CD4-positive, alpha-beta T cell (primary cell): ENCODE data around the gene DGCR6L. TPM values are rescaled to one million over a fixed set of nuclear protein-coding genes. Genes with fewer than 3 reads are reported as not detected.
"Not testable (repeated sequence)": the region's sequence is repeated elsewhere in the genome, so short reads cannot be mapped to it uniquely, and the experiment has no call there.

Experiments used
- ATAC-seq: fragments of 200-7000 bp; cut with Tn5 transposase; one replicate; pipeline ENCODE4 v1.10.0; 2022; ENCODE audit warnings: mild to moderate bottlenecking; ENCODE audit not compliant: poor library complexity
- CTCF ChIA-PET: fragments of 350-600 bp; sonication (Branson Sonifier 250); formaldehyde crosslinking; loops from one replicate; lab custom pipeline; 2021; ENCODE audit warnings: antibody characterized with exemption, inconsistent platforms; lab: Charles Lee
- POLR2A ChIA-PET: fragments of 350-600 bp; sonication (Branson Sonifier 250); formaldehyde crosslinking; loops from one replicate; lab custom pipeline; 2021; ENCODE audit warnings: antibody characterized with exemption, inconsistent platforms; lab: Charles Lee
- DNase-seq, 14 experiments: peaks; one replicate each; pipeline ENCODE4 v3.0.0-alpha.2; 2013 to 2020; ENCODE audit warnings: mixed read lengths in 2 of 14
- H3K27ac ChIP-seq, 2 donors: one replicate each; pipeline versions ENCODE4 v1.5.1 to v1.7.0; 2013; ENCODE audit warnings: low read length in 2 of 2, low read depth in 1 of 2, mild to moderate bottlenecking in 1 of 2
- H3K27me3 ChIP-seq, 2 experiments: 1 replicate in 1 of 2; 2 replicates in 1 of 2; pipeline versions ENCODE4 v1.6.1 to v1.7.0; 2013; ENCODE audit warnings: low read length in 2 of 2, control low read depth in 1 of 2, mild to moderate bottlenecking in 1 of 2, moderate library complexity in 1 of 2; ENCODE audit not compliant: insufficient read depth in 2 of 2, control insufficient read depth in 1 of 2
- H3K36me3 ChIP-seq: one replicate; pipeline ENCODE4 v1.6.1; 2013; ENCODE audit warnings: low read length, control low read depth; ENCODE audit not compliant: insufficient read depth
- H3K4me1 ChIP-seq: one replicate; pipeline ENCODE4 v1.6.1; 2013; ENCODE audit warnings: low read length, control low read depth; ENCODE audit not compliant: insufficient read depth
- H3K4me3 ChIP-seq: one replicate; pipeline ENCODE4 v1.5.1; 2013; ENCODE audit warnings: mild to moderate bottlenecking, low read length, moderate library complexity
- H3K9me3 ChIP-seq, 2 experiments: 1 replicate in 1 of 2; 2 replicates in 1 of 2; pipeline versions ENCODE4 v1.6.1 to v1.7.0; 2013; ENCODE audit warnings: low read length in 2 of 2, mild to moderate bottlenecking in 2 of 2, control low read depth in 1 of 2, moderate library complexity in 1 of 2; ENCODE audit not compliant: control insufficient read depth in 1 of 2, insufficient read depth in 1 of 2
- H3K27ac Mint-ChIP-seq: one replicate; pipeline ENCODE4 v1.8.0; 2020; ENCODE audit warnings: mixed read lengths
- H3K27me3 Mint-ChIP-seq: one replicate; pipeline ENCODE4 v1.8.0; 2021; ENCODE audit warnings: mixed read lengths
- H3K36me3 Mint-ChIP-seq: one replicate; pipeline ENCODE4 v1.8.0; 2021; ENCODE audit warnings: low read depth, mixed read lengths
- H3K4me1 Mint-ChIP-seq: one replicate; pipeline ENCODE4 v1.8.0; 2021; ENCODE audit warnings: low read depth, mixed read lengths
- H3K4me3 Mint-ChIP-seq: one replicate; pipeline ENCODE4 v1.8.0; 2020; ENCODE audit warnings: mild to moderate bottlenecking, mixed read lengths
- H3K9me3 Mint-ChIP-seq: one replicate; pipeline ENCODE4 v1.8.0; 2020; ENCODE audit warnings: mixed read lengths
- CTCF ChIP-seq: fragments of 200-600 bp; IDR thresholded peaks from one replicate; pipeline ENCODE4 v1.8.0; 2022; ENCODE audit warnings: antibody characterized with exemption, mild to moderate bottlenecking
- intact Hi-C, 2 experiments: fragments of 100-400 bp; cut with DNase I in 1 of 2; cut with micrococcal nuclease in 1 of 2; formaldehyde crosslinking; loops; one replicate each; pipeline versions ENCODE4 v1.15.1 to v1.9.0; 2023 to 2025; cut with DNase I, micrococcal nuclease
- total RNA-seq, 174 experiments: library from RNA in 2 of 174; stranded (reverse) in 2 of 174; gene quantifications; one replicate each; pipeline ENCODE4 v1.2.3 and lab custom pipeline; 2021 to 2026

The DGCR6L gene
- total RNA-seq, 2 experiments from 2014 or later: 29.1 to 31.2 TPM

- H3K9me3 Mint-ChIP-seq, H3K27me3 ChIP-seq, H3K27ac Mint-ChIP-seq, H3K27ac ChIP-seq, CTCF ChIA-PET, H3K9me3 ChIP-seq, H3K4me3 Mint-ChIP-seq, H3K4me1 ChIP-seq, H3K36me3 ChIP-seq, H3K36me3 Mint-ChIP-seq, H3K27me3 Mint-ChIP-seq, ATAC-seq, H3K4me3 ChIP-seq, intact Hi-C loops, H3K4me1 Mint-ChIP-seq, POLR2A ChIA-PET: not testable (repeated sequence)
- peak in 1 of 14 experiments; percentile 8 for DNase-seq
Observed at GRCh38 chr22:20355939-20356636, 36.2 kb upstream of the DGCR6L start.

- Mint-ChIP-seq H3K27me3 (no peaks in the 10 kb centered on the region), H3K4me3 (no peak overlapping the region), H3K4me1 (no peaks in the 10 kb centered on the region), H3K27ac (no peak overlapping the region), H3K9me3 (no peaks in the 10 kb centered on the region), H3K36me3 (no peaks in the 10 kb centered on the region)
- H3K4me3 ChIP-seq: no peak overlapping the region
- no peak for TF ChIP-seq CTCF
- ATAC-seq (no peak), DNase-seq (peak in 1 of 14 experiments; percentile 13)
- no peaks in the 10 kb centered on the region for H3K27me3 ChIP-seq
- no peaks in the 10 kb centered on the region for H3K9me3 ChIP-seq
- POLR2A ChIA-PET: no interaction called here
- H3K27ac ChIP-seq: no peak overlapping the region
- H3K4me1 ChIP-seq: no peaks in the 10 kb centered on the region
- CTCF ChIA-PET: no interaction called here
- no peaks in the 10 kb centered on the region for H3K36me3 ChIP-seq
- intact Hi-C loops: no loop called here
Observed at GRCh38 chr22:20354238-20354975, 34.5 kb upstream of the DGCR6L start.

GRCh38 chr22:20352536-20352935, 32.7 kb upstream of the DGCR6L start:
- H3K9me3 ChIP-seq, H3K27ac ChIP-seq, H3K27me3 ChIP-seq, POLR2A ChIA-PET, H3K4me3 Mint-ChIP-seq, H3K36me3 Mint-ChIP-seq, H3K4me3 ChIP-seq, H3K27me3 Mint-ChIP-seq, CTCF ChIA-PET, H3K4me1 ChIP-seq, intact Hi-C loops, H3K9me3 Mint-ChIP-seq, H3K4me1 Mint-ChIP-seq, H3K36me3 ChIP-seq, H3K27ac Mint-ChIP-seq, ATAC-seq: not testable (repeated sequence)
- DNase-seq: peak in 1 of 14 experiments; percentile 1

GRCh38 chr22:20346553-20346952, 26.7 kb upstream of the DGCR6L start:
- not testable (repeated sequence) for H3K4me1 ChIP-seq, H3K27me3 Mint-ChIP-seq, ATAC-seq

GRCh38 chr22:20338291-20338690, 18.4 kb upstream of the DGCR6L start:
- H3K9me3 ChIP-seq, intact Hi-C loops, ATAC-seq, H3K36me3 ChIP-seq, H3K4me1 ChIP-seq, DNase-seq, H3K27ac Mint-ChIP-seq, POLR2A ChIA-PET, H3K27ac ChIP-seq, H3K36me3 Mint-ChIP-seq, H3K4me3 ChIP-seq, H3K9me3 Mint-ChIP-seq, H3K4me3 Mint-ChIP-seq, H3K27me3 ChIP-seq, CTCF ChIA-PET, H3K4me1 Mint-ChIP-seq, H3K27me3 Mint-ChIP-seq: not testable (repeated sequence)

More at GRCh38 chr22:20346553-20346952, 26.7 kb upstream of the DGCR6L start:
- H3K27me3 ChIP-seq, H3K36me3 ChIP-seq, H3K9me3 ChIP-seq, H3K36me3 Mint-ChIP-seq, CTCF ChIA-PET, H3K4me3 Mint-ChIP-seq, H3K4me3 ChIP-seq, H3K27ac Mint-ChIP-seq, DNase-seq, H3K9me3 Mint-ChIP-seq, intact Hi-C loops, POLR2A ChIA-PET, H3K4me1 Mint-ChIP-seq, H3K27ac ChIP-seq: not testable (repeated sequence)

GRCh38 chr22:20337807-20338206, 17.9 kb upstream of the DGCR6L start:
- H3K27ac ChIP-seq, ATAC-seq, DNase-seq, POLR2A ChIA-PET, H3K27me3 Mint-ChIP-seq, H3K4me1 Mint-ChIP-seq, H3K4me3 Mint-ChIP-seq, CTCF ChIA-PET, H3K4me1 ChIP-seq, H3K9me3 Mint-ChIP-seq, H3K27ac Mint-ChIP-seq, H3K27me3 ChIP-seq, H3K9me3 ChIP-seq, H3K4me3 ChIP-seq, intact Hi-C loops, H3K36me3 Mint-ChIP-seq, H3K36me3 ChIP-seq: not testable (repeated sequence)
